GDM1 (cell line): ENCODE results near the gene SIK3.
"Not testable (repeated sequence)": the region's sequence is repeated elsewhere in the genome, so short reads cannot be mapped to it uniquely, and the experiment has no call there.

Source experiments
- DNase-seq: peaks from one replicate; lab custom pipeline; 2025; lab: John Stamatoyannopoulos, UW

SIK3 gene

GRCh38 chr11:117045956-117046355 lies 52.3 kb downstream of the SIK3 start:
- no peak for DNase-seq

- no peak for DNase-seq
Measured at GRCh38 chr11:117045196-117045595, 53.0 kb downstream of the SIK3 start.

GRCh38 chr11:117044287-117045035 lies 53.8 kb downstream of the SIK3 start:
- DNase-seq: no peak

- no peak for DNase-seq
Measured at GRCh38 chr11:117042689-117043088, 55.5 kb downstream of the SIK3 start.

GRCh38 chr11:117039900-117040299 lies 58.3 kb downstream of the SIK3 start:
- DNase-seq: no peak

DNA sequence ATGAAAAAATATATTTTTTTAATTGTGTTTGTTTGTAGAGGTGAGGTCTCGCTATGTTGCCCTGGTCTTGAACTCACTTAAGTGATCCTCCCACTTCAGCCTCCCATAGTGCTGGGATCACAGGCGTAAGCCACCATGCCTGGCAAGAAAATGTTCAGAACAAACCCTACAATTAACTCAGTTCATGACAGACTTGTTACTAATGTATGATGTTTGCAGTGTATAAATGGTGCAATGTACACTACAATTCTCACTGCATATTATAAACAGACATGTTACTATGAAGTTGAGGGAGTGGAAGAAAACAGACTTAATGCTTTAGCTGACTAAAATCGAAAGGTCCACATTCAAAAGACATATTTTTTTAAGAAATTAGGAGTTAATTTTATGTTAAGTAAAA lies 59.0 kb downstream of the SIK3 start:
- DNase-seq: no peak

GRCh38 chr11:117037975-117038350 lies 60.3 kb downstream of the SIK3 start:
- DNase-seq: no peak

GRCh38 chr11:117037279-117037974 lies 60.8 kb downstream of the SIK3 start:
- DNase-seq: no peak

GRCh38 chr11:117034901-117035300 lies 63.3 kb downstream of the SIK3 start:
- no peak for DNase-seq

- DNase-seq: no peak
Measured at GRCh38 chr11:117026593-117027330, 71.5 kb downstream of the SIK3 start.

GRCh38 chr11:117023707-117024106 lies 74.5 kb downstream of the SIK3 start:
- not testable (repeated sequence) for DNase-seq

DNA sequence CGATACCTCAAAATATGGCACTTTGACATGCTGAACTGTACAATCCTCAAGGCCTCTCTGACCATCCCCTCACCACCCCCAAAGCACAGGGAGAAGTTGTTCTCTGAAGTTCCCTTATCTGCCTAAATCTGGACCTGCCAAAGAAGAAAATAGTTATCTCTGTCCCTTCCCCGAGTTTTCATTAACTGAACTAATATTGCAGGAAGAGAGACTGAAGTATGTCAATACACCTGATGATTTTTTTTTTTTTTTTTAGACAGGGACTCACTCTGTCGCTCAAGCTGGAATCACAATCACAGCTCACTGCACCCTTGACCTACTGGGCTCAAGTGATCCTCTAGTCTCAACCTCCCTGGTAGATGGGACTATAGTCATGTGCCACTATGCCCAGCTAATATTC lies 75.0 kb downstream of the SIK3 start:
- no peak for DNase-seq

DNA sequence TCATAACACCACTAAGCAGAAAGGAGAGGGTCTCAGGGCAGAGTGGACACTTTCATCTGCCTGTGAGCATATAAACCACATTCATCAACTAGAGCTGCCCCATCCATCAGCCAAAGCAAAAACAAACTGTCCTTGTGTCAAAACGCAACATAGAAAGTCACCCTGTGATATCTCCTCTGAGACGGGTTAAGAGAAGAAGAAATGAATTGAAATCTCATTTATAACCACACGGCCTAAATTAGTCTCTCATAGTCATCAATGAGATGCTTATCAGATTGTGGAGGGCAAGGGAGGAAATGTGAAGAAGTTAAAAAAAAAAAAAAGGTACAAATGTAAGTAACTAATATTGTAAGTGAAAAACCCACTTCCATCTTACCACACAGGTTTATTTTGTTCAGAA lies 75.7 kb downstream of the SIK3 start:
- no peak for DNase-seq

DNA sequence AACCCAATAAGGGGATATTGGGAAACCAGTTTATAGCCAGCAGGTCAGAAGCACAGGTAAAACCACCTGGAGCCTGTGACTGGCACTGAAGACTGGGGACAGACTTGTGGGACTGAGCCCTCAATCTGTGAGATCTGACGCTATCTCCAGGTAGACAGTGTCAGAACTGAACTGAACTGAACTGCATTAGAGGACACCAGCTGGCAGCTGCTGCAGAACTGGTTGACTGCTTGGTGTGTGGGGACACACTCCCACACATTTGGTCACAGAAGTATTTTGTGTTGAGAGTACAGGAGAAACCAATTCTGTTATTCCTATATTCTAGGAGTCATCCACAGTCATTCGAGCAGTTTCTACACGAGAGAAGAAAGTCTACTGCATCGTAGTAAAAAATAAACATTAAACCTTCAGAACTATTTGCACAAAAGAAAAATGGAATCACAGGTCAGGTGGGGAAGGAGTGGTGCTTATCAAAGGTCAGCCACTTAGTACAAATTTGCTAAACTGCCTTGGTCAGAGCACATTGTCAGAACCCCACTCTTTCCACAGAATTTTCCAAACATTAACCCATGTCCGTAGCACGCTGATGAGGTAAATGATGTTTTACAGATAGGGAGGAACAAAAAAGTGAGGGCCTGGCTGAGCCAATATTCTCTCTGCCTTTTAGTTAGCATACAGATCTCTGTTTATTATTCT lies 77.2 kb downstream of the SIK3 start:
- no peak for DNase-seq

DNA sequence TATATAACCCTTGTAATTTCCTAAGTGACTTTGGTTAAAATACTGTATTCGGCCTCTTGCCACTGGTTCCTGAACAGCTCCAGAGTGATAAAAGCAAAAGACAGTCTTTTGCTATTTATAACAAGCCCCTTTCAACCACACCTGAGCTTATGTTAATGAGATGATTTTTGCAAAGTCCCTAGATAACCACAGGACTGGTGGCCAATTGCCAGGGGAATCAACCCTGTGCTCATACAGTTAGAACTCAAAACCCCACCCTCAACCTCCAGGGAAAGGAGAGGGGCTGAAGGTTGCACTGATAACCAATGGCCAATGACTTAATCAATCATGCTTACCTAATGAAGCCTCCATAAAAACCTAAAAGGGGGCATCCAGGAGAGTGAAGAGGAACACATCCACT lies 77.9 kb downstream of the SIK3 start:
- DNase-seq: no peak

DNA sequence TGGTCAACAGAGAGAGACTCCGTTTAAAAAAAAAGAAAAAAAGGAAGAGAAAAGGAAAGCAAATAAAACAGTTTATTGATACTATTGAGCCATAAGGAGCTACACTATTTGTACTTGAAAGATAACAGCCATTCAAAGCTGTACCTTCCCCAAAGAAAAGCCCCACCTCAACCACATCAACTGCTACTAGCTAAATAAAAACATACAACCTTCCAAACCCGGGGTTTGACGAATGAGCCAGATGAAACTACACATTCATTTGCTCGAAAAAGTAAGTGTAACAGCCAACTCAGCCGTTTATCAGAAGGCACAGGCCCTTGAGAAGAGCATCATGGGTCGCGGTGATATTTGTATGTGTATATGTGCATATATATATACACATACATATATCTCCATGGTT lies 78.4 kb downstream of the SIK3 start:
- DNase-seq: no peak

GRCh38 chr11:117017456-117017855 lies 80.8 kb downstream of the SIK3 start:
- no peak for DNase-seq

- no peak for DNase-seq
Measured at GRCh38 chr11:117016747-117017146, 81.5 kb downstream of the SIK3 start.

GRCh38 chr11:117016246-117016645 lies 82.0 kb downstream of the SIK3 start:
- no peak for DNase-seq

GRCh38 chr11:117011541-117011898 lies 86.7 kb downstream of the SIK3 start:
- DNase-seq: no peak

GRCh38 chr11:117010808-117011540 lies 87.3 kb downstream of the SIK3 start:
- no peak for DNase-seq
